DOHH2 (cell line): ENCODE results near the gene CD2BP2.

ENCODE experiments used
- EZH2phosphoT487 ChIP-seq: fragments of 200-600 bp; sonication (generic); IDR thresholded peaks from 2 replicates; pipeline ENCODE4 v1.6.1; 2017; ENCODE audit warnings: borderline replicate concordance, mild to moderate bottlenecking, antibody characterized with exemption, low read length, moderate library complexity, mixed read lengths
- TF ChIP-seq, protein P1 (sequence below): fragments of 200-600 bp; sonication (generic); IDR thresholded peaks from one replicate; pipeline ENCODE4 v1.5.1; 2014; ENCODE audit warnings: antibody characterized with exemption, mild to moderate bottlenecking, low read depth, low read length; ENCODE audit not compliant: poor library complexity, severe bottlenecking

DNA sequence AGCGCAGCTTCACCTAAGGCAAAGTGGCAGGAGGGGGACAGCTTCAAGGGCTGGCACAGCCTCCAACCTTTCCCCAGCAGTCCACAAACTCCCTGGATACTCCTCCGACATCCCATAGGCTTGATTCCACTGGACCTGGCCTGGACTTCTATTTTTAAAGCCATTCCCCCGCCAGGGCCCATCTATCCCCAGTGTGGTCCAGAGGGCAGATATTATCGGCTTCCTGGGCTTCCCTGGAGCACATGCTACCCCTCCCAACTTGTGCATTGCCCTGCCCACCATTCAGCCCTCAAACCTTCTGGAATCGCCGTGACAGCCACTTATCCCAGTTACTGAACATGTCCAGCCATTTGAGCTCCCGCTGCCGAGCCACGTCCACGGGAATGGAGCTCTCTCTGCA lies 10.1 kb upstream of the CD2BP2 start:
- TF ChIP-seq, protein P1, sequence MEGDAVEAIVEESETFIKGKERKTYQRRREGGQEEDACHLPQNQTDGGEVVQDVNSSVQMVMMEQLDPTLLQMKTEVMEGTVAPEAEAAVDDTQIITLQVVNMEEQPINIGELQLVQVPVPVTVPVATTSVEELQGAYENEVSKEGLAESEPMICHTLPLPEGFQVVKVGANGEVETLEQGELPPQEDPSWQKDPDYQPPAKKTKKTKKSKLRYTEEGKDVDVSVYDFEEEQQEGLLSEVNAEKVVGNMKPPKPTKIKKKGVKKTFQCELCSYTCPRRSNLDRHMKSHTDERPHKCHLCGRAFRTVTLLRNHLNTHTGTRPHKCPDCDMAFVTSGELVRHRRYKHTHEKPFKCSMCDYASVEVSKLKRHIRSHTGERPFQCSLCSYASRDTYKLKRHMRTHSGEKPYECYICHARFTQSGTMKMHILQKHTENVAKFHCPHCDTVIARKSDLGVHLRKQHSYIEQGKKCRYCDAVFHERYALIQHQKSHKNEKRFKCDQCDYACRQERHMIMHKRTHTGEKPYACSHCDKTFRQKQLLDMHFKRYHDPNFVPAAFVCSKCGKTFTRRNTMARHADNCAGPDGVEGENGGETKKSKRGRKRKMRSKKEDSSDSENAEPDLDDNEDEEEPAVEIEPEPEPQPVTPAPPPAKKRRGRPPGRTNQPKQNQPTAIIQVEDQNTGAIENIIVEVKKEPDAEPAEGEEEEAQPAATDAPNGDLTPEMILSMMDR = no peak
- TF ChIP-seq EZH2phosphoT487 = no peak
